Measurements from ENCODE around the gene EFNB2.

DNA sequence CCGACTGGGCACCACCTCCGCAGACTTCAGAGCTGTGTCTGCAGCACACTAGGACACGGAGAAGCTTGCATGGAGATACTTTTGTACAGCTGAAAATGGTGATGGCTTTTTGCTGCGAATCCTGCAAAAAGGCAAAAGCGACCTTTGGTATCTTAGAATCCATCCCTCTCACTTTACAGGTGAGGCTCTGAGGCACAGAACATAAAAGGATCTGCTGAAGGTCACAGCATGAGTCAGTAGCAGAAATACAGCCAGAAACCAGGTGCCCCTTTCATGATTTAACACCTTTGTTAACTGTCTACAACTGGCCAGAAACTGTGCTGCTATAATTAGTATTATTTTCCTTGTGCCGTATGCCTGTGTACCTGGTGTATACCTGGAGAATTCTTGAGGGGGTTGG lies 48.3 kb downstream of the EFNB2 start:
- TF ChIP-seq RBBP5 (IDR thresholded peaks at IDR 0.05; ENCODE audit: borderline replicate concordance, low read depth, low read length) (no peak), ZNF274 (IDR thresholded peaks at IDR 0.05; ENCODE audit: borderline replicate concordance, extremely low read depth, low read length) (no peak), EZH2 (IDR thresholded peaks at IDR 0.05; ENCODE audit: low read depth, low read length, severe bottlenecking) (no peak), JUND (IDR thresholded peaks at IDR 0.05; ENCODE audit: low read length) (no peak), TEAD4 (IDR thresholded peaks at IDR 0.05; ENCODE audit: low read depth, low read length) (no peak), KDM1A (IDR thresholded peaks at IDR 0.05; ENCODE audit: borderline replicate concordance, low read length) (no peak), GABPA (IDR thresholded peaks at IDR 0.05; ENCODE audit: borderline replicate concordance, insufficient read depth, low read length) (no peak), POLR2A (IDR thresholded peaks at IDR 0.05; ENCODE audit: control extremely low read depth in 1 of 2, low read depth in 2 of 2, low read length in 2 of 2) (no peak), MAFK (IDR thresholded peaks at IDR 0.05; ENCODE audit: low read depth, low read length) (no peak), SIN3A (conservative IDR thresholded peaks at IDR 0.05 in 1 of 2, IDR thresholded peaks at IDR 0.05 in 1 of 2; ENCODE audit: low read depth in 1 of 2, low read length in 2 of 2) (no peak), SIRT6 (IDR thresholded peaks at IDR 0.05; ENCODE audit: low read length) (no peak), SRF (IDR thresholded peaks at IDR 0.05; ENCODE audit: low read depth, low read length) (no peak)
- TF ChIP-seq, protein P1, sequence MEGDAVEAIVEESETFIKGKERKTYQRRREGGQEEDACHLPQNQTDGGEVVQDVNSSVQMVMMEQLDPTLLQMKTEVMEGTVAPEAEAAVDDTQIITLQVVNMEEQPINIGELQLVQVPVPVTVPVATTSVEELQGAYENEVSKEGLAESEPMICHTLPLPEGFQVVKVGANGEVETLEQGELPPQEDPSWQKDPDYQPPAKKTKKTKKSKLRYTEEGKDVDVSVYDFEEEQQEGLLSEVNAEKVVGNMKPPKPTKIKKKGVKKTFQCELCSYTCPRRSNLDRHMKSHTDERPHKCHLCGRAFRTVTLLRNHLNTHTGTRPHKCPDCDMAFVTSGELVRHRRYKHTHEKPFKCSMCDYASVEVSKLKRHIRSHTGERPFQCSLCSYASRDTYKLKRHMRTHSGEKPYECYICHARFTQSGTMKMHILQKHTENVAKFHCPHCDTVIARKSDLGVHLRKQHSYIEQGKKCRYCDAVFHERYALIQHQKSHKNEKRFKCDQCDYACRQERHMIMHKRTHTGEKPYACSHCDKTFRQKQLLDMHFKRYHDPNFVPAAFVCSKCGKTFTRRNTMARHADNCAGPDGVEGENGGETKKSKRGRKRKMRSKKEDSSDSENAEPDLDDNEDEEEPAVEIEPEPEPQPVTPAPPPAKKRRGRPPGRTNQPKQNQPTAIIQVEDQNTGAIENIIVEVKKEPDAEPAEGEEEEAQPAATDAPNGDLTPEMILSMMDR (IDR thresholded peaks at IDR 0.05; ENCODE audit: control extremely low read depth in 1 of 3, insufficient read depth in 1 of 3, low read depth in 1 of 3, low read length in 3 of 3) = no peak

Measured in H1 (cell line).